OCI-LY1 (cell line): ENCODE data around the gene RECQL5.

Experiments used
- H2AFZ ChIP-seq: fragments of 200-600 bp; sonication (generic), shearing (Covaris generic); 2 replicates; pipeline ENCODE4 v1.6.0; 2014; ENCODE audit warnings: antibody characterized with exemption, mild to moderate bottlenecking, low read length
- H3F3A ChIP-seq: fragments of 200-600 bp; sonication (generic), shearing (Covaris generic); 2 replicates; pipeline ENCODE4 v1.6.0; 2014; ENCODE audit warnings: mild to moderate bottlenecking, antibody characterized with exemption, low read length, moderate library complexity; ENCODE audit not compliant: insufficient read depth
- H3K27ac ChIP-seq: fragments of 200-600 bp; sonication (generic); 2 replicates; pipeline ENCODE4 v1.5.1; 2014; ENCODE audit warnings: low read length, mixed run types, mild to moderate bottlenecking, low read depth; ENCODE audit not compliant: poor library complexity, severe bottlenecking
- H3K27me3 ChIP-seq: fragments of 200-600 bp; sonication (generic); 2 replicates; pipeline ENCODE4 v1.6.0; 2014; ENCODE audit warnings: antibody characterized with exemption, mild to moderate bottlenecking, low read length, moderate library complexity; ENCODE audit not compliant: insufficient read depth
- H3K36me3 ChIP-seq: fragments of 200-600 bp; sonication (generic); 2 replicates; pipeline ENCODE4 v1.6.1; 2014; ENCODE audit warnings: mild to moderate bottlenecking, antibody characterized with exemption, low read length, moderate library complexity, mixed read lengths; ENCODE audit not compliant: insufficient read depth
- H3K4me1 ChIP-seq: fragments of 200-600 bp; sonication (generic); 2 replicates; pipeline ENCODE4 v1.5.1; 2014; ENCODE audit warnings: mild to moderate bottlenecking, low read length, moderate library complexity; ENCODE audit not compliant: insufficient read depth, severe bottlenecking
- H3K4me2 ChIP-seq: fragments of 200-600 bp; sonication (generic), shearing (Covaris generic); 2 replicates; pipeline ENCODE4 v1.6.1; 2014; ENCODE audit warnings: low read length
- H3K4me3 ChIP-seq: fragments of 200-600 bp; sonication (generic); 2 replicates; pipeline ENCODE4 v1.5.1; 2014; ENCODE audit warnings: low read length, low read depth, mild to moderate bottlenecking, mixed read lengths; ENCODE audit not compliant: poor library complexity, severe bottlenecking
- H3K79me2 ChIP-seq: fragments of 200-600 bp; shearing (Covaris generic); 2 replicates; pipeline ENCODE4 v1.6.1; 2016; ENCODE audit warnings: mixed run types, low read length, mixed read lengths; ENCODE audit not compliant: insufficient read depth
- H3K9ac ChIP-seq: fragments of 200-600 bp; sonication (generic), shearing (Covaris generic); 2 replicates; pipeline ENCODE4 v1.6.1; 2014; ENCODE audit warnings: mild to moderate bottlenecking, low read length, mixed read lengths
- H3K9me2 ChIP-seq: fragments of 200-600 bp; sonication (generic), shearing (Covaris generic); 2 replicates; pipeline ENCODE4 v1.6.1; 2014; ENCODE audit warnings: low read depth, mild to moderate bottlenecking, low read length, mixed read lengths
- H3K9me3 ChIP-seq: fragments of 200-600 bp; shearing (Covaris generic); 2 replicates; pipeline ENCODE4 v1.6.1; 2014; ENCODE audit warnings: low read length, mixed read lengths
- H4K20me1 ChIP-seq: fragments of 200-600 bp; sonication (generic), shearing (Covaris generic); 2 replicates; pipeline ENCODE4 v1.6.0; 2016; ENCODE audit warnings: mild to moderate bottlenecking, low read length; ENCODE audit not compliant: insufficient read depth
- EZH2 ChIP-seq: fragments of 200-600 bp; sonication (generic), shearing (Covaris generic); IDR thresholded peaks from 2 replicates; pipeline ENCODE4 v1.8.0; 2017; ENCODE audit warnings: borderline replicate concordance, mixed run types, mild to moderate bottlenecking, antibody characterized with exemption, low read length, moderate library complexity, mixed read lengths
- TF ChIP-seq, protein P1 (sequence below): fragments of 200-600 bp; sonication (generic), shearing (Covaris generic); IDR thresholded peaks from 2 replicates; pipeline ENCODE4 v1.5.1; 2017; ENCODE audit warnings: mild to moderate bottlenecking, antibody characterized with exemption, low read length, moderate library complexity, mixed read lengths

RECQL5 gene

DNA sequence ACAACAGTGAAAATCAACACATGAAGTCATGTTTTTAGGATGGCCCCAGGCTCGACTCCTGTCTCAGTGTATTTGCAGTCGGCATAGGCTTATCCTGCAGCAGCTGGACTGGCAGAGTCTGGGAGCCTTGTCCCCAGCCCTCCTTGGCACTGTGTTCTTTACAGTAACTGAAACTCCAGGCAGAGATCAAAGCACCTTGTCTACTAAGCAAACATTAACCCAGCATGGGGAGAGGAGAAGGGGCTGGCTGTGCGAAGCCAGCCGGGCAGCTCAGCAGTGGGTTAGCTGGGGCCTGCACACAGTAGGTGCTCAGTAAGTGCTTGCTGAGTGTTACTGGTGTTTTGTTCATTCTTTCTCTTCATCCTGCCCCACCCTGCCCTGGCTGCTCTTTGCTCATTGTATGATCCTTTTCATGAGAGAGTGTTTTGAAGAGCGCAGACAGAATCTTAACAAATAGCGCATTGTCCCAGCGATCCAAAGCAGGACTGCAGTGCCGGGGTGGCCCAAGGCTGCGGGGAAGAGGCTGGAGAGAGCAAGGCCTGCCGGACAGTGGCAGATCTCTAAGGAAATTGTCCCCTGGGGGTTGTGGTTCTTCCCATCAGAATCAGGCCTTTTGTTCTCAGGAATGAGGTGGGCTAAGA lies 30.8 kb upstream of the RECQL5 start:
- H3K4me3 ChIP-seq = no peak overlapping the region
- no peak overlapping the region for H2AFZ ChIP-seq
- no peaks in the 10 kb centered on the region for H3K4me1 ChIP-seq
- TF ChIP-seq, protein P1, sequence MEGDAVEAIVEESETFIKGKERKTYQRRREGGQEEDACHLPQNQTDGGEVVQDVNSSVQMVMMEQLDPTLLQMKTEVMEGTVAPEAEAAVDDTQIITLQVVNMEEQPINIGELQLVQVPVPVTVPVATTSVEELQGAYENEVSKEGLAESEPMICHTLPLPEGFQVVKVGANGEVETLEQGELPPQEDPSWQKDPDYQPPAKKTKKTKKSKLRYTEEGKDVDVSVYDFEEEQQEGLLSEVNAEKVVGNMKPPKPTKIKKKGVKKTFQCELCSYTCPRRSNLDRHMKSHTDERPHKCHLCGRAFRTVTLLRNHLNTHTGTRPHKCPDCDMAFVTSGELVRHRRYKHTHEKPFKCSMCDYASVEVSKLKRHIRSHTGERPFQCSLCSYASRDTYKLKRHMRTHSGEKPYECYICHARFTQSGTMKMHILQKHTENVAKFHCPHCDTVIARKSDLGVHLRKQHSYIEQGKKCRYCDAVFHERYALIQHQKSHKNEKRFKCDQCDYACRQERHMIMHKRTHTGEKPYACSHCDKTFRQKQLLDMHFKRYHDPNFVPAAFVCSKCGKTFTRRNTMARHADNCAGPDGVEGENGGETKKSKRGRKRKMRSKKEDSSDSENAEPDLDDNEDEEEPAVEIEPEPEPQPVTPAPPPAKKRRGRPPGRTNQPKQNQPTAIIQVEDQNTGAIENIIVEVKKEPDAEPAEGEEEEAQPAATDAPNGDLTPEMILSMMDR = no peak
- TF ChIP-seq EZH2 = no peak
- H3K4me2 ChIP-seq = no peak overlapping the region
- H3K9ac ChIP-seq = no peak overlapping the region
- no peaks in the 10 kb centered on the region for H4K20me1 ChIP-seq
- no peaks in the 10 kb centered on the region for H3F3A ChIP-seq
- H3K79me2 ChIP-seq = no peaks in the 10 kb centered on the region
- peaks cover 96% of the 10 kb centered on the region for H3K36me3 ChIP-seq
- no peaks in the 10 kb centered on the region for H3K27me3 ChIP-seq
- no peak overlapping the region for H3K27ac ChIP-seq
- H3K9me3 ChIP-seq = no peaks in the 10 kb centered on the region
- no peaks in the 10 kb centered on the region for H3K9me2 ChIP-seq

DNA sequence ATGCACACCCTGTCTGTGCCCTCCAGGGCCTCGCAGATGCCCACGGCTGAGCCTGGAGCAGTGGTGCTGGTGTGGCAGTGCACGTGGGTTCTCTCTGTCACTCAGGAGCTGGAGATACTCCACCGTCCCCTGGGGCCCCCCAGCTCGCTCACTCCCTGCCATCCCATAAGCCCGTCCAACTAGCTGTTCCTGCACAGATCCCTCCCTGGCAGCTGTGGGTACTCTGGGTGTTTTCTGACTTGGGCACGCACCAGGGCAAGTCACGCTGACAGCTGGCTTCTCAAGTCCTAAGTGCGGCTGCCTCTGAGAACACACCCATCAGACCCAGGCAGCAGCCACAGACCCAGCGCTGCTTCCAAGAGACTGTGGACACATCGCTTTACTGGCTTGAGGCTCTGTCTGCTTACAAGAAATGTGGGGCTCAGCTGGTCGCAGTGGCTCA lies 28.9 kb upstream of the RECQL5 start:
- Histone ChIP-seq H3K9ac (no peak overlapping the region), H3K27me3 (no peaks in the 10 kb centered on the region), H3F3A (no peaks in the 10 kb centered on the region), H2AFZ (no peak overlapping the region), H3K9me2 (no peaks in the 10 kb centered on the region), H3K4me2 (no peak overlapping the region), H3K4me1 (no peaks in the 10 kb centered on the region), H4K20me1 (no peaks in the 10 kb centered on the region), H3K27ac (no peak overlapping the region), H3K9me3 (no peaks in the 10 kb centered on the region), H3K4me3 (no peak overlapping the region), H3K36me3 (peaks cover 95% of the 10 kb centered on the region), H3K79me2 (no peaks in the 10 kb centered on the region)
- TF ChIP-seq, protein P1 = no peak
- TF ChIP-seq EZH2 = no peak

DNA sequence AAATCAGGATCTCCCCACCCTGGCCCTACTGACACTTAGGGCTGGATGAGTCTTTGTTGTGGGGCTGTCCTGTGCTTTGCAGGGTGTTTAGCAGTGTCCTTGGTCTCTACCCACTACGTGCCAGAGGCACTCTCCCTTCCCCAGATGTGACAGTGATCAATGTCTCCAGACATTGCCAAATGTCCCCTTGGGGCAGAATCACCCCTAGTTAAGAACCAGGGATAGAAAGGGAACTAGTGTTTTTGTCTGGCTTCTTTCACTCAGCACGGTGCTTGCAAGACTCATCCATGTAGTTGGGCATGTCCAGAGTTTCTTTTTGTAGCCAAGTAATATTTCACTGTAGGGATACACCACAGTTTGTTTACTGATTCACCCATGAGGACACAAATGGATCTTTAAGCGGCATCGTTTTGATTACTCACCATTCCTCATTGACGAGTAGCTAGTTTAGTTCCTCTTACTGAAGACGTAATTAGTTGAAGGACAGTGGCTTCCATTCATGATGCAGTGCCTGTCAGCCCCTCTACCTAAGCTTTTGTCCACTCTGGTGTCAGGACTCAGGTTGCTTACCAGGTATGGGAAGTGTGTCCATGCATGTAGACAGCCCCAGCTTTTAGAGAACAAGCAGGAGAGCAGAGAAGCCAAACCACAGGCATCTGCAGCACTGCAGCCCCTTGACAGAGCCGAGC lies 28.3 kb upstream of the RECQL5 start:
- Histone ChIP-seq H3K27me3 (no peaks in the 10 kb centered on the region), H4K20me1 (no peaks in the 10 kb centered on the region), H2AFZ (no peak overlapping the region), H3K36me3 (peaks cover 95% of the 10 kb centered on the region), H3K4me2 (no peak overlapping the region), H3K4me1 (peaks cover under 1% of the 10 kb centered on the region), H3F3A (no peaks in the 10 kb centered on the region), H3K4me3 (no peak overlapping the region), H3K9me2 (no peaks in the 10 kb centered on the region), H3K79me2 (no peaks in the 10 kb centered on the region), H3K9ac (no peak overlapping the region), H3K27ac (no peak overlapping the region), H3K9me3 (no peaks in the 10 kb centered on the region)
- TF ChIP-seq, protein P1 = no peak
- no peak for TF ChIP-seq EZH2
